ENCODE measurements around the gene ARL8B.
"Not testable (repeated sequence)": the region's sequence is repeated elsewhere in the genome, so short reads cannot be mapped to it uniquely, and the experiment has no call there.

Gene ARL8B

DNA sequence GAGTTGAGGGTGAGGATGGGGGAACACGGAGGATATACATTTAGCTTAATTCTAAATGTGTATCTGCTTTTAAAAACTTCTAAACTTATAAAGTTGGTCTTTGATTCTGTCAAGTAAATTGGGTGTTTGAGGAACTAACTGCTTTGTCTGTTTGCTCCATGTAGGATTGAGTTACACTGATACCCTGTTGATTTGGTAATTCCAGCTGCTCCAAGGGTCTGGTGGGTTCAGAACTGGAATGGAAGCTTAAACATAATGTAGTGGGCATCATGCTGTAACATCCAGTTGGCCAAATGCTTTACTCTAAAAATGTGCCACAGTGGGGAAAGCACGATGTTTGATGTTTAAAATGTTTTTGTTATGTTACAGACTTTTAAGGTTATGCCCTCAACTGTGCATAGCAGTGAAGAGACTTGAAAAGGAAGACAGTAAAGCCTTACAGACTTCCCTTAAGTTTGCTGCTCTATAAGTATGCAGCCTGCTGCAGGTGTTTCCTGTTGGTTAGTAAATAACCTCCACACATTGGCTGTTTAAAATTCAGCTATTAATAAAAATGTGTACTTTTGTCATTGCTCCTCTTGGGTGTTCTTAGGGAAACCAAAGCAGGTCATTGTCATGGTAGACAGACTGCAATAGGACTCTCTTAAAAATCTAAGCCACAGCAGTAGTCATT lies 59.5 kb downstream of the ARL8B start:
- no peak for ATAC-seq
- TF ChIP-seq CSDC2 (CRISPR knock-in tag; IDR thresholded peaks at IDR 0.05) (no peak), GLIS3 (CRISPR knock-in tag; IDR thresholded peaks at IDR 0.05) (no peak), TSHZ2 (CRISPR knock-in tag; IDR thresholded peaks at IDR 0.05) (no peak)
- TF ChIP-seq, protein P1, sequence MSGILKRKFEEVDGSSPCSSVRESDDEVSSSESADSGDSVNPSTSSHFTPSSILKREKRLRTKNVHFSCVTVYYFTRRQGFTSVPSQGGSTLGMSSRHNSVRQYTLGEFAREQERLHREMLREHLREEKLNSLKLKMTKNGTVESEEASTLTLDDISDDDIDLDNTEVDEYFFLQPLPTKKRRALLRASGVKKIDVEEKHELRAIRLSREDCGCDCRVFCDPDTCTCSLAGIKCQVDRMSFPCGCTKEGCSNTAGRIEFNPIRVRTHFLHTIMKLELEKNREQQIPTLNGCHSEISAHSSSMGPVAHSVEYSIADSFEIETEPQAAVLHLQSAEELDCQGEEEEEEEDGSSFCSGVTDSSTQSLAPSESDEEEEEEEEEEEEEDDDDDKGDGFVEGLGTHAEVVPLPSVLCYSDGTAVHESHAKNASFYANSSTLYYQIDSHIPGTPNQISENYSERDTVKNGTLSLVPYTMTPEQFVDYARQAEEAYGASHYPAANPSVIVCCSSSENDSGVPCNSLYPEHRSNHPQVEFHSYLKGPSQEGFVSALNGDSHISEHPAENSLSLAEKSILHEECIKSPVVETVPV (CRISPR knock-in tag; IDR thresholded peaks at IDR 0.05) = no peak

DNA sequence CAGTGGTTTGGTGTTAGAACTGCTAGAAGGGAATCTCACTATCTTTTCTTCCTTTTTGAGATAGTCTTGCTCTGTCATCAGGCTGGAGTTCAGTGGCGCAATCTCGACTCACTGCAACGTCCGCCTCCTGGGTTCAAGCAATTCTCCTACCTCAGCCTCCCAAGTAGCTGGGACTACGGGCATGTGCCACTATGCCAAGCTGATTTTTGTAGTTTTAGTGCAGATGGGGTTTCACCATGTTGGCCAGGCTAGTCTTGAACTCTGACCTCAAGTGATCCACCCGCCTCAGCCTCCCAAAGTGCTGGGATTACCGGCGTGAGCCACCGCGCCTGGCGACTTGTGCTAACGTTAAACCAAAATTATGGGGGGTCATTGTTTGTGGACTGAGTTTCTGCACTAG lies 61.6 kb downstream of the ARL8B start:
- ATAC-seq = not testable (repeated sequence)

- ATAC-seq = no peak
- TF ChIP-seq ZFP30 (CRISPR knock-in tag; IDR thresholded peaks at IDR 0.05) (no peak), ZNF565 (CRISPR knock-in tag; conservative IDR thresholded peaks at IDR 0.05; ENCODE audit: low read depth) (no peak), ZFP3 (CRISPR knock-in tag; IDR thresholded peaks at IDR 0.05) (no peak), GLIS3 (CRISPR knock-in tag; IDR thresholded peaks at IDR 0.05) (no peak), ARNTL (CRISPR knock-in tag; IDR thresholded peaks at IDR 0.05; ENCODE audit: borderline replicate concordance, low read depth) (no peak), ZNF70 (CRISPR knock-in tag; IDR thresholded peaks at IDR 0.05) (no peak), TCF4 (CRISPR knock-in tag; IDR thresholded peaks at IDR 0.05; ENCODE audit: borderline replicate concordance) (no peak), RARB (CRISPR knock-in tag; IDR thresholded peaks at IDR 0.05) (no peak), SNAI2 (CRISPR knock-in tag; IDR thresholded peaks at IDR 0.05) (no peak)
- TF ChIP-seq, protein P2, sequence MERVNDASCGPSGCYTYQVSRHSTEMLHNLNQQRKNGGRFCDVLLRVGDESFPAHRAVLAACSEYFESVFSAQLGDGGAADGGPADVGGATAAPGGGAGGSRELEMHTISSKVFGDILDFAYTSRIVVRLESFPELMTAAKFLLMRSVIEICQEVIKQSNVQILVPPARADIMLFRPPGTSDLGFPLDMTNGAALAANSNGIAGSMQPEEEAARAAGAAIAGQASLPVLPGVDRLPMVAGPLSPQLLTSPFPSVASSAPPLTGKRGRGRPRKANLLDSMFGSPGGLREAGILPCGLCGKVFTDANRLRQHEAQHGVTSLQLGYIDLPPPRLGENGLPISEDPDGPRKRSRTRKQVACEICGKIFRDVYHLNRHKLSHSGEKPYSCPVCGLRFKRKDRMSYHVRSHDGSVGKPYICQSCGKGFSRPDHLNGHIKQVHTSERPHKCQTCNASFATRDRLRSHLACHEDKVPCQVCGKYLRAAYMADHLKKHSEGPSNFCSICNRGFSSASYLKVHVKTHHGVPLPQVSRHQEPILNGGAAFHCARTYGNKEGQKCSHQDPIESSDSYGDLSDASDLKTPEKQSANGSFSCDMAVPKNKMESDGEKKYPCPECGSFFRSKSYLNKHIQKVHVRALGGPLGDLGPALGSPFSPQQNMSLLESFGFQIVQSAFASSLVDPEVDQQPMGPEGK (CRISPR knock-in tag; IDR thresholded peaks at IDR 0.05; ENCODE audit: borderline replicate concordance) = no peak
These were observed 62.4 kb downstream of the ARL8B start for GRCh38 chr3:5184499-5184898.

DNA sequence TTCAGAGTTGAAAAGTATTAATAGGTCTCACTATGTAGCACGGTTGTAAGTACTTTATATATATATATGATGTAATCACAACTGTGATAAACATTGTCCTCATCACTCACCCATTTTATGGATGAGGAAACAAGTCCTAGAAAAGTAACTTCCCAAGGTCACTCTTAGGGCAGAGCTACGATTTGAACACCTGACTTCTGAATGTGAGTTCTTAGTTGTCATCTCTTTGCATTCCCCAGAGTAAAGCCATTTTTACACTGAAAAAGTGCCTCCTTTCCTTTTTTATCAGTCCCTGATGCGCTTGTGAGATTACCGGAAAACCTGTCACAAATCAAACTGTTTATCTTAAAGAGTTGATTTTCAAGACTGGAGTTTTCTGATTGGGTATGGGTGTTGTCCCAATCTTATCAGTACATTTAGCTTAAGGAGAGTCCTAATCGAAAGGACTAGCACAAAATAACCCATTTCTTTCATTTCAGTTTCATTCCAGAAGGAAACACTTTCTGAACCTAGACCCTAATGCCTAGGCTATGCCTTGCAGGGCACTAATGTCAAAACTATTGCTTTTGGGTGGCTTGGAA lies 63.1 kb downstream of the ARL8B start:
- TF ChIP-seq, protein P3, sequence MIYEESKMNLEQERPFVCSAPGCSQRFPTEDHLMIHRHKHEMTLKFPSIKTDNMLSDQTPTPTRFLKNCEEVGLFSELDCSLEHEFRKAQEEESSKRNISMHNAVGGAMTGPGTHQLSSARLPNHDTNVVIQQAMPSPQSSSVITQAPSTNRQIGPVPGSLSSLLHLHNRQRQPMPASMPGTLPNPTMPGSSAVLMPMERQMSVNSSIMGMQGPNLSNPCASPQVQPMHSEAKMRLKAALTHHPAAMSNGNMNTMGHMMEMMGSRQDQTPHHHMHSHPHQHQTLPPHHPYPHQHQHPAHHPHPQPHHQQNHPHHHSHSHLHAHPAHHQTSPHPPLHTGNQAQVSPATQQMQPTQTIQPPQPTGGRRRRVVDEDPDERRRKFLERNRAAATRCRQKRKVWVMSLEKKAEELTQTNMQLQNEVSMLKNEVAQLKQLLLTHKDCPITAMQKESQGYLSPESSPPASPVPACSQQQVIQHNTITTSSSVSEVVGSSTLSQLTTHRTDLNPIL (CRISPR knock-in tag; IDR thresholded peaks at IDR 0.05; ENCODE audit: low read depth) = no peak
- no peak for TF ChIP-seq ESRRG (CRISPR knock-in tag; IDR thresholded peaks at IDR 0.05)
- no peak for TF ChIP-seq PPARA (CRISPR knock-in tag; IDR thresholded peaks at IDR 0.05; ENCODE audit: borderline replicate concordance)
- TF ChIP-seq ZNF8 (CRISPR knock-in tag; IDR thresholded peaks at IDR 0.05) = no peak
- TF ChIP-seq BACH2 (CRISPR knock-in tag; IDR thresholded peaks at IDR 0.05; ENCODE audit: borderline replicate concordance) = no peak
- no peak for TF ChIP-seq ZFP3 (CRISPR knock-in tag; IDR thresholded peaks at IDR 0.05)
- no peak for TF ChIP-seq ZNF70 (CRISPR knock-in tag; IDR thresholded peaks at IDR 0.05)
- no peak for TF ChIP-seq POU6F1 (CRISPR knock-in tag; IDR thresholded peaks at IDR 0.05; ENCODE audit: borderline replicate concordance, low read depth)
- ATAC-seq = no peak
